Inferior parietal cortex (tissue), 1 donor: ENCODE data around the gene JAZF1.
"Not testable (repeated sequence)": the region's sequence is repeated elsewhere in the genome, so short reads cannot be mapped to it uniquely, and the experiment has no call there.

ENCODE experiments used
- DNase-seq: peaks from one replicate; pipeline ENCODE4 v3.0.0-alpha.2; 2016; ENCODE audit errors: extremely low spot score

The JAZF1 gene

DNA sequence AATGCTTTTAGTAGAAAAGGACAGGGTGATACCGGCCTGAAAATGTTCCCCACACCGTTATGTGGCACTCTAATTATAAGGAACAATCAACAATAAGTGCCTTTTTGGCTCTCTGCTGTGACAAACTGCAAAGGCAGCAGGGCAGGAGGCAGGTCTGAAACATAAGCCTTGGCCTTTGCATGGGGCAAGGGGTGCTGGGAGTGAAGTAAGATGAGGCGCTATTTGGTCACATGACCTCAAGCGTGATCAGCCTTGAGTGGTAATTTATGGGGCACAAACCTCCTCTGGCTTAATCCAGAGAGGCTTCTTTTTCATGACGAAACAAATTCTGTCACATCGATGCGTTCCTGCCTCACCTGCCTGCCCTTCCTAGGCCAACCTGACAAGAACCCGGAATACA, 237.9 kb downstream of the JAZF1 start:
- DNase-seq, result no peak

GRCh38 chr7:27941522-27941921, 239.1 kb downstream of the JAZF1 start:
- no peak for DNase-seq

GRCh38 chr7:27940341-27940740, 240.3 kb downstream of the JAZF1 start:
- peak; percentile 78 for DNase-seq

- no peak for DNase-seq
Observed at GRCh38 chr7:27939893-27940292, 240.7 kb downstream of the JAZF1 start.

DNA sequence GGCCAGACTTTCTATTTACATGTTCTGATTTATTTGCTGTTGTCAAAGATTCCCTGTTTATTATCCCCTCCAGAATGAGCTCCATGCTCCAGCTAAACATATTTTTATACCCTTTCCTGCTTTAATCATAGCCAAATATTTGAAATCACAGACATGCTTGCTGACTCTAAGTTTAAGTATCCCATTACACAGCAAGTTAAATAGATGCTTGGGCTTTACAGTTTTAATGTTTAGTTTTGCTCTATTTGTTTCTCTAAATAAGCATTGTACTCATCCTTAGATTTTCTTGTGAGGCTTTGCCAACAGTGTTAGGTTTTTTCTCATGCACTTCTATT, 243.9 kb downstream of the JAZF1 start:
- no peak for DNase-seq

DNA sequence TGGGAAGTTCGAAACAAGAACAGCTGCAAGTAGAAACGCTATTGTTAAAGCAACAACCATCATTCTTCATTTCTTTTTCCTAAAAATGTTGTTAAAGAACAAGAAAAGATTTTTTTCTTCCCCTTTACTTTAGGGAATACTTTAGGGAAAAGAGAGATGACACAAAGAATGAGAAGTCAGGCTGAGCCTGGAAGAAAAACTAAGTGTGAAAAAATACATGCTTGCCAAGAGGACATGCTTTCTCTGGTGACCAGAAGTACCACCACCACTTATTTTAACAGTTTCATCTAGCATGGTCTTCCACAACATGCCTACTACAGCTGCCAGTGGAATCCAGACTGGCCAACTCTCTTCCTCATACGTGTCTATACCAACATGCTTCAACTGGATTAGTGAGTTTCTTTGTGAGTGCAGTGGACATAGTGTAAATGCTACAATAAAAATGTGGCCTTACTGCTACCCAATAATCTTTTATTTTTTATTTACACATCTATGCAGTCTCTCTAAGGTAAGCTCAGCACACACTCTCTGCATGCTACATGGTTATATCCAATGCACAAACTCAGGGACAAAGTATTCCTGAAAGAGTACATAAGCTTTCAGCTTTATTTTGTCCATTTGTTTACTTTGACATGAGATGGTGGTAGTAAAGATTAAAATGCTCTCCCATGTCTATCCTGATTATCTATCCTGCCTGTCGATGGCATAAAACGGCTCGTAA, 244.4 kb downstream of the JAZF1 start:
- DNase-seq, result no peak

GRCh38 chr7:27933671-27934565, 246.7 kb downstream of the JAZF1 start:
- DNase-seq, result peak; percentile 42

- no peak for DNase-seq
Observed at GRCh38 chr7:27930910-27931476, 249.6 kb downstream of the JAZF1 start.

DNA sequence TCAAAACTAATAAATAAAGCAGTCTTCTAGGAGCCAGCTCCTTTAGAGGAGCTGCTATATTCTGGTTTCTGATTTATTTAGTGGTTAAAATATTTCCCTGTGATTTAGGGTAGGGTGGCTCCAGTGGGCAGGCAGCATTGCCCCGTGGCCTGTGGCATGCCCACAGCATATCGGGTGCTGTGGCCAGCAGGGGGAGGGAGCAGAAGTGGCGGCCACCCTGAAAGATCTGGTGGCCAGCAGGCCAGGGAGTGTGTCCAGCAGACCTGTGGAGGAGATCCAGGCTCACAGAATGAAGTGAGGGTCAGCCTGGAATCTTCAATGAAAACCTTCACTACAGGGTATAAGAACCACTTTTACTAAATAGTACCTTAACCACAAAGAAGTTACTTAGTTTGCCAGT, 251.5 kb downstream of the JAZF1 start:
- DNase-seq, result no peak

- no peak for DNase-seq
Observed at GRCh38 chr7:27928001-27928400, 252.6 kb downstream of the JAZF1 start.

DNA sequence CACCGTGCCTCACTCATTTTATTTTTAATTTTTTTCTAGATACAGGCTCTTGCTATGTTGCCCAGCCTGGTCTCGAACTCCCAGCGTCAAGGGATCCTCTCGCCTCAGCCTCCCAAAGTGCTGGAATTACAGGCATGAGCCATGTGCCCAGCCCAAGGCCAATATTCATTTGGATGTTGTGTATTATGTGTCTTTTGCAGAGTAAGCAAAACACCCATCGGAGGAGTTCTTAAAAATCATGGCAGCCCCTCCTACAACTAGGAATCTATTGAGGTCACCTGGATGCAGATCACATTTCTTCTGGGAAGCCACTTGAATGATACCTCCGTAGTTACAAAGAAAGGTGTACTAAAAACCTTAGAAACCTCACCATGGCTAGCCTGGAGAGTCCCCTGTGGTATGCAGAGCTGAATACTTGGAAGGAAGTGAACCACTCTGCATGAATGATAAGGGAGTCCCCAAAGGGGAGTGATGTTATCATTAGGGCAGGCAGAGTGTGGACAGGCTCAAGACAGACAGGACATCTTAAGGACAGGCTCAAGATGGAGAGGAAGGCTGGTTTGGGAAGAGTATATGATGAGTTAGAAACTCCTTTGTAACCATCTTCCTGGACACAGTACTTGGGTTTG, 254.9 kb downstream of the JAZF1 start:
- no peak for DNase-seq

- DNase-seq, result no peak
Observed at GRCh38 chr7:27923642-27923980, 257.0 kb downstream of the JAZF1 start.

DNA sequence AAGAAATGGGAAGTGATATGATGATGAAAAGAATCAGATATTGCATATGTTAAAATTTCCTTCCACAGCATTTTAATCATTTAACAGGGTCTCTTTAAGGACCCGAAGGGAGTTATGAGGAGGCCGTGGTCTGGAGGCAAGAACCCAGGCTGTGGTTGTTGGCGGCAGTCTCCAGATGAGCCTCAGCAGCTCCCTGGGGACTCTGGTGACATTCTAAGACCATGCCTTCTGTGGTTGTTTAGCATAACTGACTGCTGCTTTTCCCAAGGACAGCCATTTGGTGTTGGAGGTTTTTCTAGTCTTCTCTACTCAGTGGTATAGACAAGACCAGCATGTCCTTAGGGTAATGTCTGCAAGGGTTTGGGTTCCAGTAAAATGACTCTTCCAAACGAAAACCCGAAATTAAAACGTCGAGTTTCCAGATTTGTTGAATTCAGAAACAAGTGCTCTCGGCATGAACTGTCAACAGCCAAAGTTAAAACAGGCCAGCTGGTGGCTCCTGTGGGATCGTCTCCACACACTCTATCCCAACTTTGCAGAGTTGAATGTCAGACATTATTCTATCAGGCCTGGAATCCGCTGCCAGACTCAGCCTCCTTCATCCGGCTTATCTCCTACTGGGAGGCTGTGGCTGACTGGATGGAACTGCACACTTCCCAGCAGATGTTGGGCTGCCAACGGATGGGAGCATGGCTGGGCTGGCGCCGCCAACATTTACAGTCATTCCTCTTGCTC, 257.5 kb downstream of the JAZF1 start:
- no peak for DNase-seq

DNA sequence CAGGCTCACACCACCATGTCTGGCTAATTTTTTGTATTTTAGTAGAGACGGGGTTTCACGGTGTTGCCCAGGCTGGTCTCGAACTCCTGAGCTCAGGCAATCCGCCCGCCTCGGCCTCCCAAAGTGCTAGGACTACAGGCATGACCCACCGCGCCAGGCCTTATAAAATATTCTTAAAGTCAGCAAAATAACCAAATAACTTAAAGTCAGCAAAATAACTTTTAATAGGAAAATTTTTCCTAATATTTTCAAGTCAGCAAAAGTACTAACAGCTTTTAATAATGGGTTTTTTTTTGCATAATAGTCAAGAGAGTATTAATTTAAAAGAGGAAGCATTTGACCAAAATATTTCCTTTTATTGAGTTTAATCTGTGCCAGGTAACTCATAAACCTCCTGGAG, 258.2 kb downstream of the JAZF1 start:
- DNase-seq, result not testable (repeated sequence)

DNA sequence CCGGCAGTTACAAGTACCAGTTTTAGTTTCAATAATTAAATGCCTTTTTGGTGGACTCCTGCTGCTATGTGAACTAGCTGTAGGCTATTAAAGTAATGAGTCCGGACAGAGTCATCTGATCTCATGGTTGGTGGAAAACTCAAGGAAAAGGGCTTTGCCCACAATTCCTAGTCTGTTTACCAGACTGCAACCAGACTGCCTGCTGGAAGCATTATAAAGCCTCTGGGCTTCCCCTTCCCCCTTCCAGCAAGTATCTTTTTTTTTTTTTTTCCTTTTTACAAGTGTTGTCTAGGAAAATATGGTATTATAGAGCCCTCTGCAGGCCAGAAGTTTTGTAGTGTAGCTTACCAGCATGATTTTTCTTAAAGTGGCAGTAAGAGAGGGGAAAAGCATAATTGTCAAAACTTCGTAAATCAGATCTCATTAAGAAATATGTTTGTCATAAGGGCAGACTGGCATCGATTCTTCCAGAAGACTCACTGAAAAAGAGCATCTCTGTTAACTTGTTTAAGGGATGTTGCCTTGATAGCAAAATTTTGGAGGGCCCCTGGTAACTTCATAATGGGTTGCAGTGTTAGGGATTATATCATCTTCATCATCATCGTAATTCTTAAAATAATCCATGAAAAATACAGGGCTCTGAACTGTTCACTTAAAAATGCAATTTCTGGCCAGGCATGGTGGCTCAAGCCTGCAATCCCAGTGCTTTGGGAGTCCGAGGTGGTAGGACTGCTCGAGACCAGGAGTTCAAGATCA, 259.3 kb downstream of the JAZF1 start:
- peak; percentile 90 for DNase-seq

GRCh38 chr7:27920281-27920946, 260.2 kb downstream of the JAZF1 start:
- DNase-seq, result no peak

GRCh38 chr7:27918503-27918902, 262.1 kb downstream of the JAZF1 start:
- no peak for DNase-seq

GRCh38 chr7:27917774-27918314, 262.8 kb downstream of the JAZF1 start:
- no peak for DNase-seq

GRCh38 chr7:27917119-27917518, 263.5 kb downstream of the JAZF1 start:
- DNase-seq, result no peak

- DNase-seq, result no peak
Observed at GRCh38 chr7:27916372-27916771, 264.2 kb downstream of the JAZF1 start.
